ENCODE data around the gene ROBO3. TPM values are rescaled to one million over a fixed set of nuclear protein-coding genes. Genes with fewer than 3 reads are reported as not detected.

The ROBO3 gene
- total and polyA plus RNA-seq, 5 experiments from 2014 or later, result 5.8 to 55.0 (median 7.0) TPM

- Mint-ChIP-seq H3K27ac (peak overlapping the region in 3 of 10 donors; percentile 1 to 87 (median 49)), H3K4me3 (no peak overlapping the region), H3K4me1 (peaks cover under 1 to 14% (median 9%) of the 10 kb centered on the region in 4 donors), H3K27me3 (peaks cover 8 to 20% (median 11%) of the 10 kb centered on the region in 5 donors), H3K36me3 (no peaks in the 10 kb centered on the region), H3K9me3 (no peaks in the 10 kb centered on the region)
- POLR2A ChIA-PET, result no interaction called here
- no peak for DNase-seq
- ATAC-seq, result no peak
These were observed 33.0 kb downstream of the ROBO3 start for GRCh38 chr11:124898263-124898680.

- Mint-ChIP-seq H3K4me3 (no peak overlapping the region), H3K9me3 (no peaks in the 10 kb centered on the region), H3K4me1 (peaks cover 0 to 13% (median 8%) of the 10 kb centered on the region in 4 donors), H3K36me3 (no peaks in the 10 kb centered on the region), H3K27me3 (peaks cover 8 to 20% (median 11%) of the 10 kb centered on the region in 5 donors), H3K27ac (peak overlapping the region in 2 of 10 donors; percentile 1 to 43)
- POLR2A ChIA-PET, result no interaction called here
- DNase-seq (no peak), ATAC-seq (no peak)
These were observed 33.5 kb downstream of the ROBO3 start for GRCh38 chr11:124898711-124899110.

- ATAC-seq (no peak), DNase-seq (no peak)
- H3K27ac Mint-ChIP-seq, result peak overlapping the region in 1 of 10 donors; percentile 26
- no peaks in the 10 kb centered on the region for H3K36me3 Mint-ChIP-seq
- H3K9me3 Mint-ChIP-seq, result no peaks in the 10 kb centered on the region
- POLR2A ChIA-PET, result no interaction called here
- H3K27me3 Mint-ChIP-seq, result peaks cover 8 to 23% (median 11%) of the 10 kb centered on the region in 5 donors
- peaks cover 0 to 13% (median 8%) of the 10 kb centered on the region in 4 donors for H3K4me1 Mint-ChIP-seq
- H3K4me3 Mint-ChIP-seq, result no peak overlapping the region
These were observed 34.3 kb downstream of the ROBO3 start for GRCh38 chr11:124899383-124900145.

- DNase-seq, result no peak
- H3K27me3 Mint-ChIP-seq, result peaks cover 10 to 30% (median 11%) of the 10 kb centered on the region in 5 donors
These were observed 35.2 kb downstream of the ROBO3 start for GRCh38 chr11:124900464-124900863.

GRCh38 chr11:124902616-124903015 is 37.4 kb downstream of the ROBO3 start:
- Mint-ChIP-seq H3K9me3 (no peaks in the 10 kb centered on the region), H3K4me3 (no peak overlapping the region), H3K27me3 (peaks cover 10 to 30% (median 17%) of the 10 kb centered on the region in 5 donors), H3K27ac (no peak overlapping the region), H3K4me1 (peaks cover 0 to 5% (median 4%) of the 10 kb centered on the region in 4 donors), H3K36me3 (no peaks in the 10 kb centered on the region)
- POLR2A ChIA-PET, result interaction anchor here (0.6 kb wide), 1 partner anchor 24 kb away, joined by 4 read pairs; no protein-coding TSS in a partner anchor
- DNase-seq (no peak), ATAC-seq (no peak)

More at GRCh38 chr11:124900464-124900863, 35.2 kb downstream of the ROBO3 start:
- H3K36me3 Mint-ChIP-seq, result no peaks in the 10 kb centered on the region
- peaks cover 0 to 10% (median 8%) of the 10 kb centered on the region in 4 donors for H3K4me1 Mint-ChIP-seq
- no peak for ATAC-seq
- no peak overlapping the region for H3K4me3 Mint-ChIP-seq
- H3K27ac Mint-ChIP-seq, result no peak overlapping the region
- POLR2A ChIA-PET, result no interaction called here
- H3K9me3 Mint-ChIP-seq, result no peaks in the 10 kb centered on the region

GRCh38 chr11:124915541-124916369 is 50.5 kb downstream of the ROBO3 start:
- peak overlapping the region in 1 of 10 donors; percentile 27 for H3K27ac Mint-ChIP-seq
- ATAC-seq (peak in 1 of 2 donors; percentile 26), DNase-seq (peak in 1 of 10 donors; percentile 24)
- peaks cover 0 to 14% (median 0%) of the 10 kb centered on the region in 5 donors for H3K27me3 Mint-ChIP-seq
- POLR2A ChIA-PET, result interaction anchor here (0.9 to 1.4 kb wide), 2 partner anchors 38 to 196 kb away, joined by 6 to 7 read pairs; partner anchors contain the start of genes CCDC15 and TMEM218
- H3K4me1 Mint-ChIP-seq, result peaks cover 0 to 8% (median 4%) of the 10 kb centered on the region in 4 donors
- H3K36me3 Mint-ChIP-seq, result peaks cover 0 to 7% (median 6%) of the 10 kb centered on the region in 3 donors
- no peak overlapping the region for H3K4me3 Mint-ChIP-seq
- peaks cover 0 to 13% (median 7%) of the 10 kb centered on the region in 9 donors for H3K9me3 Mint-ChIP-seq

- H3K27ac Mint-ChIP-seq, result no peak overlapping the region
- peaks cover 0 to 14% (median 0%) of the 10 kb centered on the region in 5 donors for H3K27me3 Mint-ChIP-seq
- H3K9me3 Mint-ChIP-seq, result peaks cover 0 to 13% (median 7%) of the 10 kb centered on the region in 9 donors
- H3K4me3 Mint-ChIP-seq, result no peak overlapping the region
- peaks cover 0 to 7% (median 6%) of the 10 kb centered on the region in 3 donors for H3K36me3 Mint-ChIP-seq
- POLR2A ChIA-PET, result interaction anchor here (0.9 to 1.4 kb wide), 2 partner anchors 37 to 195 kb away, joined by 6 to 7 read pairs; partner anchors contain the start of genes CCDC15 and TMEM218
- ATAC-seq (no peak), DNase-seq (no peak)
- peaks cover 0 to 8% (median 5%) of the 10 kb centered on the region in 4 donors for H3K4me1 Mint-ChIP-seq
These were observed 51.1 kb downstream of the ROBO3 start for GRCh38 chr11:124916370-124916710.

GRCh38 chr11:124917115-124917637 is 51.9 kb downstream of the ROBO3 start:
- peaks cover 0 to under 1% (median 0%) of the 10 kb centered on the region in 3 donors for H3K36me3 Mint-ChIP-seq
- POLR2A ChIA-PET, result interaction anchor here (1.4 kb wide), 1 partner anchor 194 kb away, joined by 6 read pairs; the partner anchor contains the start of gene TMEM218
- no peak for DNase-seq
- peaks cover 0 to 6% (median 0%) of the 10 kb centered on the region in 9 donors for H3K9me3 Mint-ChIP-seq
- H3K27me3 Mint-ChIP-seq, result peaks cover 0 to 11% (median 0%) of the 10 kb centered on the region in 5 donors
- H3K4me3 Mint-ChIP-seq, result no peak overlapping the region
- H3K4me1 Mint-ChIP-seq, result peaks cover under 1 to 13% (median 10%) of the 10 kb centered on the region in 4 donors
- peak overlapping the region in 2 of 10 donors; percentile 9 to 47 for H3K27ac Mint-ChIP-seq
- no peak for ATAC-seq

- Mint-ChIP-seq H3K4me1 (peaks cover 19 to 31% (median 24%) of the 10 kb centered on the region in 4 donors), H3K4me3 (peak within 1 kb of the TSS in 8 of 10 donors; percentile 24 to 83 (median 44)), H3K27ac (peak within 1 kb of the TSS in 6 of 10 donors; percentile 11 to 85 (median 52)), H3K36me3 (no peaks in the 10 kb centered on the region), H3K27me3 (peaks cover 0 to 11% (median 0%) of the 10 kb centered on the region in 5 donors), H3K9me3 (no peaks in the 10 kb centered on the region)
- no peak for DNase-seq
- ATAC-seq, result no peak
- POLR2A ChIA-PET, result interaction anchor here (3.4 kb wide), 1 partner anchor 35 kb away, joined by 32 read pairs; the partner anchor contains the start of gene CCDC15
These were observed 53.7 kb downstream of the ROBO3 start, which contains the start of gene HEPN1 for GRCh38 chr11:124918950-124919349. TSS of gene HEPN1 (plus strand) at chr11:124919250.

- peak overlapping the region in 3 of 10 donors; percentile 11 to 33 (median 20) for H3K27ac Mint-ChIP-seq
- no peaks in the 10 kb centered on the region for H3K36me3 Mint-ChIP-seq
- H3K27me3 Mint-ChIP-seq, result peaks cover 0 to 11% (median 0%) of the 10 kb centered on the region in 5 donors
- DNase-seq (no peak), ATAC-seq (no peak)
- H3K9me3 Mint-ChIP-seq, result no peaks in the 10 kb centered on the region
- peaks cover 23 to 37% (median 30%) of the 10 kb centered on the region in 4 donors for H3K4me1 Mint-ChIP-seq
- POLR2A ChIA-PET, result interaction anchor here (0.9 to 6.3 kb wide), 10 partner anchors 21 to 297 kb away, joined by 3 to 50 read pairs (median 5); partner anchors contain the start of genes CCDC15, MSANTD2 and TMEM218
- peak overlapping the region in 8 of 10 donors; percentile 2 to 83 (median 31) for H3K4me3 Mint-ChIP-seq
These were observed 54.7 kb downstream of the ROBO3 start for GRCh38 chr11:124919898-124920297.

- ATAC-seq (no peak), DNase-seq (no peak)
- Mint-ChIP-seq H3K27ac (peak overlapping the region in 8 of 10 donors; percentile 75 to 92 (median 84)), H3K36me3 (no peaks in the 10 kb centered on the region), H3K27me3 (peaks cover 0 to 11% (median 0%) of the 10 kb centered on the region in 5 donors), H3K4me3 (peak overlapping the region; percentile 64 to 88 (median 83)), H3K9me3 (no peaks in the 10 kb centered on the region), H3K4me1 (peaks cover 23 to 37% (median 32%) of the 10 kb centered on the region in 4 donors)
- POLR2A ChIA-PET, result interaction anchor here (0.6 to 6.3 kb wide), 15 partner anchors 10 to 297 kb away, joined by 3 to 50 read pairs (median 5); partner anchors contain the start of genes CCDC15, MSANTD2 and TMEM218
These were observed 55.1 kb downstream of the ROBO3 start for GRCh38 chr11:124920356-124920755.
